GM12801 (cell line): ENCODE results near the gene TMEM207.

Source experiments
- TF ChIP-seq, protein P1 (sequence below): IDR thresholded peaks from one replicate; pipeline ENCODE4 v1.5.1; 2011; ENCODE audit warnings: control low read depth; ENCODE audit not compliant: insufficient read length; ENCODE audit errors: extremely low read depth

The TMEM207 gene

DNA sequence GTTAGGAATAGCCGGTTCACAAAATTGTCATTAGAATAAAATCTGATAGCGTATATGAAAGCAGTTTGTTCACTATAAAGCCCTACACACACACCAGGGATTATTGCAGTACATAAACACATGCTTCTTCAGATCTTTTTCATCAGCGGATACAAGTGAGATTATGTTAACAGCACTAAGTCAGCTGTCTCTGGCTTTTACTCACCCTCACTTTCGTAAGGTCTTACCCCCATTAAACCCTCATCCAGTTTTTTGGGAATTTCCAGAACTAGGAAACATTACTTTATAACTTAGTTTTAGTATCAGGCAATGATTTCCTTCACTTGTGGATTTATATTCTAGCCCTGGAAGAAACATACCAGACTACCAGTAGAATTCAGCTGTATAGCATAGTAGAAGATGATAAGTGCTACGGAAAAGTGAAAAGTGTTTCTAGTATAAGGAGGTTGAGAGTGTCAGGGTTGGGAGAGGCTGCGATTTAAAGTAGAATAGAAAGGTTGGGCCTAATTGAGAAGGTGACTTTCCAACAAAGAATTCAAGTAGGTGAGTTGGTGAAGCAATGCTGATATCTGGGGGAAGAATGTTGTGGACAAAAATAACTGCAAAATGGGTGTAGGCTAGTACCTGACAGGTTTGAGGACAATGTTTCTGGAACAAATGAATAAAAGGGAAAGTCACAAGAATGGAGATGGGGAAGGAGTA lies 22.7 kb downstream of the TMEM207 start:
- TF ChIP-seq, protein P1, sequence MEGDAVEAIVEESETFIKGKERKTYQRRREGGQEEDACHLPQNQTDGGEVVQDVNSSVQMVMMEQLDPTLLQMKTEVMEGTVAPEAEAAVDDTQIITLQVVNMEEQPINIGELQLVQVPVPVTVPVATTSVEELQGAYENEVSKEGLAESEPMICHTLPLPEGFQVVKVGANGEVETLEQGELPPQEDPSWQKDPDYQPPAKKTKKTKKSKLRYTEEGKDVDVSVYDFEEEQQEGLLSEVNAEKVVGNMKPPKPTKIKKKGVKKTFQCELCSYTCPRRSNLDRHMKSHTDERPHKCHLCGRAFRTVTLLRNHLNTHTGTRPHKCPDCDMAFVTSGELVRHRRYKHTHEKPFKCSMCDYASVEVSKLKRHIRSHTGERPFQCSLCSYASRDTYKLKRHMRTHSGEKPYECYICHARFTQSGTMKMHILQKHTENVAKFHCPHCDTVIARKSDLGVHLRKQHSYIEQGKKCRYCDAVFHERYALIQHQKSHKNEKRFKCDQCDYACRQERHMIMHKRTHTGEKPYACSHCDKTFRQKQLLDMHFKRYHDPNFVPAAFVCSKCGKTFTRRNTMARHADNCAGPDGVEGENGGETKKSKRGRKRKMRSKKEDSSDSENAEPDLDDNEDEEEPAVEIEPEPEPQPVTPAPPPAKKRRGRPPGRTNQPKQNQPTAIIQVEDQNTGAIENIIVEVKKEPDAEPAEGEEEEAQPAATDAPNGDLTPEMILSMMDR: no peak

DNA sequence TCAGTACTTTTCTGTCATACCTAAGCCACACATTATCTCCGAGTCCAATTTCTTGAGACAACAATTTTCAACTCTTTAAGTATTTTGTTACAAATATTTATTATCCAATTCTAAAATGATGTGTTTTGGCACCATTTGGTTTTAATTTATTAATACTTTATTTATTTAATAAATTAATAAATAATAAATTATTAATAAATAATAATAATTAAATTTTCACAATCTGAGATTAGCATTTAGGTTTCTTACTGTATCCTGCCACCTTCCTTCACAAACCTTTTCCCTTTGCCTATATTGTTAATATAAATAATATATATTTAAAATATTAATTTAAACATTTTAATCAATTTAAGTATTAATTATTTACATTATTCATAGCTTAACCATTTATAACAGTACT lies 23.9 kb downstream of the TMEM207 start:
- TF ChIP-seq, protein P1: no peak

DNA sequence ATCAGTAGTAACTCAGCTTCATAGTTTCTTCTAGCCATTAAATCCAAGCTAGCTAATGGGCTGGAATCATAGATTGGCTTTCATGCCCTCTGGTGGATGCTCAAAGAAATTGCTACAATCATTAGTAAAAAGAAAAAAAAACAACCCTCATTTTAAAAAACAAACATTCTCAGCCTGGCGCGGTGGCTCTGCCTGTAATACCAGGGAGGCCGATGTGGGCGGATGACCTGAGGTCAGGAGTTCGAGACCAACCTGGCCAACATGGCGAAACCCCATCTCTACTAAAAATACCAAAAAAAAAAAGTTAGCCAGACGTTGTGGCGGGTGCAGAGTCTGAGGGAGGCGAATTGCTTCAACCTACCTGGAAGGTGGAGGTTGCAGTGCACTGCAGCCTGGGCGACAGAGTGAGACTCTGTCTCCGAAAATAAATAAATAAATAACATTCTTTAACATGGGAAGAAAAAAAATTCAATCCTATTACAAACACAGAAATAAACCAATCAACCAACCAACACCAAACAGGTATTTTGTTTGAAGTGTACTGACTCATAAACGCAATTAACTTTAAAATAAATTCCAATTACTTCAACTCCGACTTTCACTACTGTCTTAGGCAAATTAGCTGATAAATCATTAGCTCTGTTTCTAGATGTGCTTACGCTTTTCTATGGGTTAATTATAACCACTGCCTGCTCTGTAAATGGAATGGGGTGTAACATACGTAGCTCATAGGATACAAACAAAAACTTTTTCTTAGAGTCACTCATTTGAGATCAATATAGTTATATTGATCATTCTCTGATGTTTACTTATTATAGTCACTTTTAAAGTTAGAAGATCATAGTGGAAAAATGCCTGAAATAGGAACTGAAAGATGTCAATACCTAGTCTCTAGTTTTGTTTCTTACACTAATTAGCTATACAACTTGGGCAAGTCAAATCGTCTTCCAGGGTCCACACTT lies 24.9 kb downstream of the TMEM207 start:
- TF ChIP-seq, protein P1: no peak

DNA sequence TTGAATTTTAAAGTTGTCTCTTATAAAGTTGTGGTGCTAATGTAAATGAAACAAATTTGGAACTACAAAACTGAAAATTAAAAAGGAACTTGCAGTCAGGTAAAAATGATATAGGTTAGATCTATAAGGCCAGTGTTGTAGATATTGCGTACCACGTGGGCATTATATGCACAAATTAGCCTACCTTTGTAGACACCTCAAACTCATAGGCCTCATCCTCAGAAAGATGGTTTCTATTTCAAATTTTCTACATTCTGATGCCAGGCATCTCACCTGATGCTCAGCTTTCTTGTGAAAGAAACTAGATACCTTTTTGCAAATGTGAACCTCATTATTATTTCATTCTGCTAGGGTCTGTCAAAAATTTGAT lies 25.6 kb downstream of the TMEM207 start:
- TF ChIP-seq, protein P1: no peak

DNA sequence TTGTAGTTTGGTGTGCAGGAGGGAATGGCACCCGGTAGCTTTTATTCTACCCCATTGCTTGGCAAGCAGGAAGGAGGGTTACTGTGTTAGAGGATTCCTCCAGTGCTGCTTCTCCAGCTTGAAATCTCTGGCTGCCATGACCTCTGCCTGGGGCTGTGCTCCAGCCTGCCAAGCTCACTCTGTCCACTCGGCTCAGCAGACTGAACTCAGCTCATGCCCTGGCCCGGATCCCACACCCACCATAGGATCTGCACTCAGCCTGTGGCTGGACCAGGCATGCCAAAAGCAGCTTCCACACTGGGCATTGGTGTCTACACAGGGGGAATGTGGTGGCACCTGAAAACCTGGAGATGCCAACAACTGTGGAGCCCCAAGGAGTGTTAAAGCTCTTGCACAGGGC lies 35.4 kb downstream of the TMEM207 start:
- TF ChIP-seq, protein P1: no peak

DNA sequence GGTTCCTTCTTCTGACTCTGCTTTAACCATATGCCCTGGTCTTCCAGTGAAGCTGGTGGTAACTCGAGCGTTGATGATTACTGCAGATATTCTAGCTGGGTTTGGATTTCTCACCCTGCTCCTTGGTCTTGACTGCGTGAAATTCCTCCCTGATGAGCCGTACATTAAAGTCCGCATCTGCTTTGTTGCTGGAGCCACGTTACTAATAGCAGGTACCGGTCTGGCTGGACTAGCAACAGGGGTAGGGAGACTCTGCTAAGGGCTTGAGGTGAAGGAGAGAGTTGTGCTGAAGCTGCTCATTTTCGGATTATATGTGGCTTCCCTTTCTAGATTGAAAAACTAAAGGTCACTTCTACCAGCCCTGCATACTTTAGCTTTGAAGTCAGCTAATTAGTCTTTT lies 45.0 kb downstream of the TMEM207 start:
- TF ChIP-seq, protein P1: no peak

DNA sequence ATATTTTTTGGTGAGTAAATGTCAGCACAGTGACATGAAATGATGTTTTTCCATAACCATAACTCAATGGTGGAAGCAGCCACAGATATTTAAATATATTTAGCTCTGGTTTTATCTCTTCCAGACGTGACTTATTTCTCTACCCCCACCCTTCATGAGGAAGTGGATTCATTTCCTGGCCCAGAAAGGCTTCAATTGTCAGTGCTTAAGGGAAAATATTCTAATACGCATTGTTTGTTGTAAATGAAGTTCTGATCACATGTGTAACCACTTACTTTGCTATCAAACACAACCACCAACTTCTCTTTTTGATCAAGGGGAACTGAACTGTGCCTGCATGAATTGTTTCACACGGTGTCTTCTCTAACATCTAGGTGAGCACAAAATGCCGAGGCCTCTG lies 47.7 kb downstream of the TMEM207 start:
- TF ChIP-seq, protein P1: no peak
